Dendritic cell treated with granulocyte-macrophage colony-stimulating factor and Interleukin-4, amounts not matched to agents 40 ng/mL and 50 ng/mL, for 4 days (primary cell): ENCODE measurements around the gene LAMA2.

Source experiments
- H3K27ac Mint-ChIP-seq: one replicate; pipeline ENCODE4 v1.8.0; 2022; ENCODE audit warnings: mild to moderate bottlenecking, mixed read lengths
- H3K27me3 Mint-ChIP-seq: one replicate; pipeline ENCODE4 v1.8.0; 2022; ENCODE audit warnings: mild to moderate bottlenecking, mixed read lengths
- H3K36me3 Mint-ChIP-seq: one replicate; pipeline ENCODE4 v1.8.0; 2022; ENCODE audit warnings: low read depth, mixed read lengths
- H3K4me1 Mint-ChIP-seq: one replicate; pipeline ENCODE4 v1.8.0; 2022; ENCODE audit warnings: low read depth, mixed read lengths
- H3K4me3 Mint-ChIP-seq: one replicate; pipeline ENCODE4 v1.8.0; 2022; ENCODE audit warnings: mild to moderate bottlenecking, moderate library complexity, mixed read lengths
- H3K9me3 Mint-ChIP-seq: one replicate; pipeline ENCODE4 v1.8.0; 2022; ENCODE audit warnings: mixed read lengths
- intact Hi-C: fragments of 100-400 bp; cut with micrococcal nuclease; formaldehyde crosslinking; loops from one replicate; pipeline ENCODE4 v1.15.0; 2022

Gene LAMA2

GRCh38 chr6:129534926-129535325 lies 652.0 kb downstream of the LAMA2 start:
- no peaks in the 10 kb centered on the region for H3K4me1 Mint-ChIP-seq

GRCh38 chr6:129536271-129536670 lies 653.3 kb downstream of the LAMA2 start:
- peaks cover 86% of the 10 kb centered on the region for H3K36me3 Mint-ChIP-seq
- no peaks in the 10 kb centered on the region for H3K27me3 Mint-ChIP-seq
- H3K4me1 Mint-ChIP-seq = no peaks in the 10 kb centered on the region
- peaks cover 12% of the 10 kb centered on the region for H3K9me3 Mint-ChIP-seq
- intact Hi-C loops = no loop called here
- H3K27ac Mint-ChIP-seq = no peak overlapping the region
- no peak overlapping the region for H3K4me3 Mint-ChIP-seq

More at GRCh38 chr6:129534926-129535325, 652.0 kb downstream of the LAMA2 start:
- Mint-ChIP-seq H3K9me3 (peaks cover 12% of the 10 kb centered on the region), H3K36me3 (peaks cover 85% of the 10 kb centered on the region), H3K4me3 (no peak overlapping the region), H3K27me3 (no peaks in the 10 kb centered on the region), H3K27ac (no peak overlapping the region)
- intact Hi-C loops = no loop called here

- intact Hi-C loops = no loop called here
- Mint-ChIP-seq H3K27ac (no peak overlapping the region), H3K4me3 (no peak overlapping the region), H3K9me3 (peaks cover 5% of the 10 kb centered on the region), H3K36me3 (peaks cover 87% of the 10 kb centered on the region), H3K4me1 (peaks cover 16% of the 10 kb centered on the region), H3K27me3 (no peaks in the 10 kb centered on the region)
These were observed 656.1 kb downstream of the LAMA2 start for GRCh38 chr6:129539032-129539431.

DNA sequence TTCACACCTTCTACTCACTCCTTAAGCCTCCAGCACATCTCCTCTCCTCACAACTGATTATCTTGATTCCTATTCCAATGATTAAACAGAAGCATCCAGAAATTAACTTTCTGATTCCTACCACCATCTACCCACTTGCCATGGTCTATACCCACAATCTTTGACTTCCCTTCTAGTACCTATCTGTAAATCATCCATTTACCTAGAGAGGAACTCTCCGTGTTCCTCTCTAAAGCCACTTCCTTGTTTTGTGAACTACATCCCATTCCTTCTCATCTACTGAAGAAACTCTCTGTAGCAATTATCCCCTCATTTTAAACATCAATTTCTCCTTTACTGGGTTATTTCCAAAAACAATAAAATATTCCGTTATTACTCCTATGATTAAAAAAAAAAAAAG lies 659.8 kb downstream of the LAMA2 start:
- no peaks in the 10 kb centered on the region for H3K27me3 Mint-ChIP-seq
- no peaks in the 10 kb centered on the region for H3K9me3 Mint-ChIP-seq
- peaks cover 18% of the 10 kb centered on the region for H3K4me1 Mint-ChIP-seq
- peaks cover 91% of the 10 kb centered on the region for H3K36me3 Mint-ChIP-seq
- H3K27ac Mint-ChIP-seq = no peak overlapping the region
- H3K4me3 Mint-ChIP-seq = no peak overlapping the region
- intact Hi-C loops = no loop called here

DNA sequence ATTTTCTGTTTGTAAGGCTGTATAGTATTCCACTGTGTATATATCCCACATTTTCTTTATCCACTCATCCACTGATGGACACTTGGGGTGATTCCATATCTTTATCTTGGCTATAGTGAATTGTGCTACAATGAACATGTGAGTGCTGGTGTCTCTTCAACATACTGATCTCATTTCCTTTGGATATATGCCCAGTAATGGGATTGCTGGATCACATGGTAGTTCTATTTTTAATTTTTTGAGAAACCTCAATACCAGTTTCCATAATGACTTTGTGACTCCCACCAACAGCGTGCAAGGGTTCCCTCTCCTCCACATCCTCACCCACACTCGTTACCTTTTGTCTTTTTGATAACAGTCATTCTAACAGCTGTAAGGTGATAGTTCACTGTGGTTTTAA lies 661.0 kb downstream of the LAMA2 start:
- Mint-ChIP-seq H3K36me3 (peaks cover 91% of the 10 kb centered on the region), H3K9me3 (no peaks in the 10 kb centered on the region), H3K27ac (no peak overlapping the region), H3K4me1 (peaks cover 18% of the 10 kb centered on the region), H3K4me3 (no peak overlapping the region), H3K27me3 (no peaks in the 10 kb centered on the region)
- intact Hi-C loops = no loop called here

DNA sequence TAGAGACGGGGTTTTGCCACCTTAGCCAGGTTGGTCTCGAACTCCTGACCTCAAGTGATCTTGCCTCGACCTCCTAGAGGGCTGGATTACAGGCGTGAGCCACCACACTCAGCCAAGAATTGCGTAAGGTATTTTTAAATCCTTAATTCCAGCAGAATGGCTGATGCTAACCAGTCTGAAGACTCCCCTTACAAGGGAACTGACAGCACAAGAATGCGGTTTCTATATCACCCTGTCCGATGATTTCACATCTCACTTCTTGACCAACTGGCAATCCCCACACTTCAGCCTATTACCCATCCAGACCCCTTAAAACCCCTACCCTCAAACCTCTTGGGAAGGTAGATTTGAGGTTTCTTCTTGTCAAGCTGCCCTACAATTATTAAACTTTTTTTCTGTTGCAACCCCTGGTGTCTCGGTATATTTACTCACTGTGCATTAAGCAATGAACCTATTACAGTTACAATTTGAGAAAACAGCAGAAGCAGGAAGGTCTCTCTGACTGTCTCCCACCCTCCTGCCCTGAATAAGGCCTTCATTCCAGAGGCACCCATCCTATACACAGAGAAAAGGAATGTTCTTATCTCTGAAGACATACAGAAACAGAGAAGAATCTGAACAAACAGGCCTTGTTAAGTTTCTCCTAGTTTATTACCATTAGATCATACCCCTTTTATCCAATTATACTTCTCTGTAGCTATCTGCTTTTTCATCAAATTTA lies 662.1 kb downstream of the LAMA2 start:
- Mint-ChIP-seq H3K27ac (no peak overlapping the region), H3K36me3 (peaks cover 86% of the 10 kb centered on the region), H3K4me3 (no peak overlapping the region), H3K27me3 (no peaks in the 10 kb centered on the region), H3K4me1 (peaks cover 18% of the 10 kb centered on the region), H3K9me3 (no peaks in the 10 kb centered on the region)
- intact Hi-C loops = no loop called here

DNA sequence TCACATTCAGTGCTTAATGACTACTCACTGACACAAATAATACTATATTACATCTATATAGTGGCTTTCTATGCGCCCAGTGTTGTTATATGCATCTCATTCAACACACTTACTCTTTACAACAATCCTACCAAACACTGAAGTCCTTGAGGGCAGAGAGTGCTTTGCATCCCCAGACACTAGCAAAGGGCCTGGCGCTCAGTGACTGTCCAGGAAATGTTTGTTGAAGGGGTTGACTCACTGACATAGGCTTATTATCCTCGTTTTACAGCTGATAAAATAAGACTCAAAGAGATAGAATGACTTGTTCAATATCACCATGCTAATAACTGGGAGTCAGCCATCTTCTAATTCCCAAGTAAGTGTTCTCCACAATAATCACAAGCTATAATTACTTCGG lies 663.8 kb downstream of the LAMA2 start:
- intact Hi-C loops = no loop called here
- no peak overlapping the region for H3K4me3 Mint-ChIP-seq
- H3K9me3 Mint-ChIP-seq = no peaks in the 10 kb centered on the region
- H3K36me3 Mint-ChIP-seq = peaks cover 84% of the 10 kb centered on the region
- peaks cover 18% of the 10 kb centered on the region for H3K4me1 Mint-ChIP-seq
- no peaks in the 10 kb centered on the region for H3K27me3 Mint-ChIP-seq
- no peak overlapping the region for H3K27ac Mint-ChIP-seq

DNA sequence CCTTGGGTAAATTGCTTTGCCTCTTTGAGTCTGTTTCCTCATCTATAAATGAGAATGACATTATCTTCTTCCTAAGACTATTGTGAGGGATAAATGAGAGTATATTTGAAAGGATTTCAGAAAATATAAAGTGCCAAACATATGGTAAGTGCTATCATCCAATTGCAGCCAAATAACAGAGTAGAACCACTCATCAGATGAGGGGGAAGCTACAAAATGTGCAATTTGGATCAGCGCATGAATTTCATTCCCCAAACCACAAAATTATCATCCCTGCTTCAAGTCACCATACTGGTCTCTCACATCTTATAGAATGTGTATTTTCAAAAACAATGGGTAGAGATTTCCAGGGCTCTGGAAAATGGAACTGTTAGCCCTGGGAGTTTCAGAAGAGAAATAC lies 668.5 kb downstream of the LAMA2 start:
- H3K27me3 Mint-ChIP-seq = no peaks in the 10 kb centered on the region
- H3K4me1 Mint-ChIP-seq = no peaks in the 10 kb centered on the region
- H3K9me3 Mint-ChIP-seq = no peaks in the 10 kb centered on the region
- no peak overlapping the region for H3K4me3 Mint-ChIP-seq
- H3K27ac Mint-ChIP-seq = no peak overlapping the region
- peaks cover 93% of the 10 kb centered on the region for H3K36me3 Mint-ChIP-seq
- intact Hi-C loops = no loop called here

GRCh38 chr6:129552413-129552812 lies 669.5 kb downstream of the LAMA2 start:
- no peak overlapping the region for H3K4me3 Mint-ChIP-seq
- H3K36me3 Mint-ChIP-seq = peaks cover 93% of the 10 kb centered on the region
- no peaks in the 10 kb centered on the region for H3K27me3 Mint-ChIP-seq
- H3K9me3 Mint-ChIP-seq = no peaks in the 10 kb centered on the region
- intact Hi-C loops = no loop called here
- no peaks in the 10 kb centered on the region for H3K4me1 Mint-ChIP-seq
- no peak overlapping the region for H3K27ac Mint-ChIP-seq

- peaks cover 82% of the 10 kb centered on the region for H3K36me3 Mint-ChIP-seq
- no peak overlapping the region for H3K27ac Mint-ChIP-seq
- intact Hi-C loops = no loop called here
- no peaks in the 10 kb centered on the region for H3K9me3 Mint-ChIP-seq
- H3K4me3 Mint-ChIP-seq = no peak overlapping the region
- no peaks in the 10 kb centered on the region for H3K4me1 Mint-ChIP-seq
- H3K27me3 Mint-ChIP-seq = no peaks in the 10 kb centered on the region
These were observed 672.4 kb downstream of the LAMA2 start for GRCh38 chr6:129555206-129555832.

DNA sequence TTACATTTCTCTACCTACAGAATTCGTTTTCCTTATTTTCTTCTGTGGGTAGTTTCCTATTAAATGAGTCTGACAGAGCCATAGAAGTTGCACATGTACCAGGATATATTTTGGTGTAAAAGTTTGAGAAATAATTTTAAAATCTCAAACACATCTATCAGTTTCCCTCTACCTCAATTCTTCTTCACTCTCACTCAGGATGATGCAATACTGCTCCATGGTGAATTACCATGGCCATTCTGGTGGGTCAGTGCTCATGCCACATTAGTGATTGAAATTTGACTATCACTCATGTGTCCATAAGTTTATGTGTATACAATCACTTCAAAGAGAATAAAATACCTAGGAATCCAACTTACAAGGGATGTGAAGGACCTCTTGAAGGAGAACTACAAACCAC lies 675.3 kb downstream of the LAMA2 start:
- Mint-ChIP-seq H3K27ac (no peak overlapping the region), H3K27me3 (no peaks in the 10 kb centered on the region), H3K4me3 (no peak overlapping the region), H3K9me3 (no peaks in the 10 kb centered on the region), H3K36me3 (peaks cover 53% of the 10 kb centered on the region), H3K4me1 (no peaks in the 10 kb centered on the region)
- intact Hi-C loops = no loop called here

GRCh38 chr6:129565366-129565765 lies 682.4 kb downstream of the LAMA2 start:
- Mint-ChIP-seq H3K27me3 (no peaks in the 10 kb centered on the region), H3K36me3 (peaks cover 24% of the 10 kb centered on the region), H3K4me1 (no peaks in the 10 kb centered on the region), H3K9me3 (no peaks in the 10 kb centered on the region), H3K4me3 (no peak overlapping the region), H3K27ac (no peak overlapping the region)
- intact Hi-C loops = no loop called here

GRCh38 chr6:129565811-129566210 lies 682.9 kb downstream of the LAMA2 start:
- Mint-ChIP-seq H3K36me3 (peaks cover 29% of the 10 kb centered on the region), H3K27me3 (no peaks in the 10 kb centered on the region), H3K9me3 (no peaks in the 10 kb centered on the region), H3K4me1 (no peaks in the 10 kb centered on the region), H3K4me3 (no peak overlapping the region), H3K27ac (no peak overlapping the region)
- intact Hi-C loops = no loop called here
